Chondrocyte (in vitro differentiated cells): Measurements from ENCODE around the gene SLC38A8. TPM values are rescaled to one million over a fixed set of nuclear protein-coding genes. Genes with fewer than 3 reads are reported as not detected.
A peak's percentile ranks its signal among the peaks of the same experiment; 100 is the strongest.

Source experiments
- DNase-seq: peaks from one replicate; pipeline ENCODE4 v3.0.0; 2021; ENCODE audit warnings: mixed read lengths, low spot score
- H3K27ac Mint-ChIP-seq: one replicate; pipeline ENCODE4 v1.8.0; 2021; ENCODE audit warnings: mild to moderate bottlenecking, moderate library complexity, mixed read lengths; ENCODE audit not compliant: unreplicated experiment
- H3K27me3 Mint-ChIP-seq: 2 replicates; pipeline ENCODE4 v1.8.0; 2021; ENCODE audit warnings: low read depth, mixed read lengths
- H3K36me3 Mint-ChIP-seq: 2 replicates; pipeline ENCODE4 v1.8.0; 2021; ENCODE audit warnings: low read depth, mixed read lengths
- H3K4me1 Mint-ChIP-seq: 2 replicates; pipeline ENCODE4 v1.8.0; 2021; ENCODE audit warnings: low read depth, mild to moderate bottlenecking, mixed read lengths
- H3K4me3 Mint-ChIP-seq: one replicate; pipeline ENCODE4 v1.8.0; 2021; ENCODE audit warnings: mild to moderate bottlenecking, moderate library complexity, mixed read lengths; ENCODE audit not compliant: unreplicated experiment
- H3K9me3 Mint-ChIP-seq: 2 replicates; pipeline ENCODE4 v1.8.0; 2021; ENCODE audit warnings: low read depth, mixed read lengths
- CTCF ChIP-seq: fragments of 200-600 bp; sonication (generic); IDR thresholded peaks from 2 replicates; pipeline ENCODE4 v1.5.0; 2021; ENCODE audit warnings: antibody characterized with exemption, mild to moderate bottlenecking, moderate library complexity
- total RNA-seq: library from RNA; stranded (reverse); gene quantifications from 3 replicates; pipeline ENCODE4 v1.2.1, GENCODE V29; 2021

Gene SLC38A8
- total RNA-seq, 1 donor from 2014 or later, result not detected

DNA sequence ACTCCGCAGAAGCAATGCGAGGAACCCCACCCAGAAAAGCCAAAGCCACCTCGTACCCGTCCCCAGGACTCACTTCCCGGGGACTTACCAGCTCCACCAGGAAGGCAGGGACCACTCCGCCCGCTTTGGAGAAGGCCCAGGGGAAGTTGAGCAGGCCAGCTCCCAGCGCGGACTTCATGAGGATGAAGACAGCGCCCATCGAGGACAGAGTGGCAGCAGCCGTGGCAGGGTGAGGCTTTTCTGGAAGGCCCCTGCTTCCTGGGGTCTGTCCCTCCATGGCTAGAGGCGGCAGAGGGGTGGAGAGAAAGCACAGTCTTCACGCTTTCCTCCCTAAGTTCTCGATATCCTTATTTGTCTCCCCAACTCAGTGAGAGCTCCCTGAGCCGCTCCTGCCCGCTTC is 714 bp downstream of the SLC38A8 start:
- Mint-ChIP-seq H3K9me3 (no peaks in the 10 kb centered on the region), H3K27ac (no peak overlapping the region), H3K36me3 (no peaks in the 10 kb centered on the region)

DNA sequence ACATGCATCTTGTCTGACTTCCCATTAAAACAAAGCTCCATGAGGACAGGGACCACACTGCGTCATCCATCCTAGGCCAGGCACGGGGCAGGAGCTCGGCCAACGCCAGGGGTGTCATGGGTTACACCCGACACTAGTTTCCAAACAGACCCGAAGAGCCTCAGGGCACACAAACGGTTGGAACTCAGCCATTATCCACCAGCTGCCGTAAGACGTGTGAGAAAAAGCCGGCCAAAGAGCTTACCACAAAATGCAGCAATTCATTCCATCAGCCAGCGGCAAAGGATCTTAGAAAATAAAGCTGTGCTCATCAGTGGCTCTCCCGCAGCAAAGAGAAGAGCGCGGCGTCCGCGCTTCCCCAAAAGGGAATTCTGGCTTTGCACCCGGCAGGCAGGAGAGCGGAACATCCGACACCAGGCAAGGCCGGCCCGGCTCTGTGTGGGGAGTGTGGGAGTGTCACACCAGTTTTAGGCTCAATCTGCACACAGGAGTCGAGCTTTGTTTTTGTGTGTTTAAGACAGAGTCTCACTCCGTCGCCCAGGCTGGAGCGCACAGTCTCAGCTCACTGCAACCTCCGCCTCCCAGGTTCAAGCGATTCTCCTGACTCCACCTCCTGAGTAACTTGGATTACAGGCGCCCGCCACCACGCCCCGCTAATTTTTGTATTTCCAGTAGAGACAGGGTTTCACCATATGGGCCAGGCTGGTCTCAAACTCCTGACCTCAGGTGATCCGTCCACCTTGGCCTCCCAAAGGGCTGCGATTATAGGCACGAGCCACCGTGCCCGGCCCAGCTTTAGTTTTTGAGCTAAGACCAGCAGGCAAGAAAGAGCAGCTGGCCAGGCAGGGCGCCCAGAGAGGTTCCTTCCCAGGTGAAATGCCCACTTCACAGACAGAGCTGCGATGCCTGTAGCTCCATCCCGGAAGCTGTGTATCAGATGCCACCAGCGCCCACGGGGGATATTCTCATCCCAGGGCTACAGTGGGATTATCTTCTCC is 1.5 kb downstream of the SLC38A8 start:
- peaks cover 29% of the 10 kb centered on the region for H3K27me3 Mint-ChIP-seq
- no peak overlapping the region for H3K27ac Mint-ChIP-seq
- peaks cover 3% of the 10 kb centered on the region for H3K9me3 Mint-ChIP-seq
- peak; percentile 72 for DNase-seq
- H3K4me1 Mint-ChIP-seq, result no peaks in the 10 kb centered on the region
- TF ChIP-seq CTCF, result no peak
- no peak overlapping the region for H3K4me3 Mint-ChIP-seq
- peaks cover 2% of the 10 kb centered on the region for H3K36me3 Mint-ChIP-seq

More for the DNA sequence above, 714 bp downstream of the SLC38A8 start:
- Mint-ChIP-seq H3K4me1 (no peaks in the 10 kb centered on the region), H3K4me3 (no peak overlapping the region), H3K27me3 (peaks cover 29% of the 10 kb centered on the region)
- peak; percentile 81 for DNase-seq
- no peak for TF ChIP-seq CTCF

DNA sequence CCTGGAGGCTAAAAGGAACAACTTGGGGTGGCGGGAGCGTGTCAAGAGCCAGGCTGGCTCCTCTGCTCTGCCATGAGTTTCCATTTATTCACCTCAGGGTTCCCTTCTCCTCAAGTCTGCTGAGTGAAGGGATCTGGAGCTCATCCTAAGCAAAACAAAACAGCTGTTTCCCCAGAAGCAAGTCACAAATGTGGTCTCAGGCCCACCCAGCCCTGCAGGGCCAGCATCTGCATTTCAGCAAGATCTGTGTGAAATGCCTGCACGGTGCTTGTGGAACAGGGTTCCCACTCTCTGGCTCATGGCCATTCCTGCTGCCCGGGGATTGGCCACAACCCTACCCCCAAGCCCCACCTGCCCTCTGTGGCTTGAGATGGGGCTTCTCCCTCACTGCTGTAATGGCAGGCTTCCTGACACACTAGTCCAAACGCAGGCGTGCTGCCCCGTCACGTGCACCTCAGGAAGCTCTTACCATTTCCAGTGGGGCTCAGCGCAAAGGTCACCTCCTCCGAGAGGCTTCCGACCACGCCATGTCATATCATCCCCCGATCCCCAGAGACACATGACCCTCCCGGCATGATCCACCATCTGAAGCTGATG is 2.3 kb downstream of the SLC38A8 start:
- H3K9me3 Mint-ChIP-seq, result peaks cover 10% of the 10 kb centered on the region
- peak; percentile 61 for DNase-seq
- no peaks in the 10 kb centered on the region for H3K4me1 Mint-ChIP-seq
- no peak overlapping the region for H3K4me3 Mint-ChIP-seq
- TF ChIP-seq CTCF, result no peak
- H3K27ac Mint-ChIP-seq, result no peak overlapping the region
- H3K27me3 Mint-ChIP-seq, result peaks cover 31% of the 10 kb centered on the region
- H3K36me3 Mint-ChIP-seq, result peaks cover 5% of the 10 kb centered on the region

- Mint-ChIP-seq H3K27ac (no peak overlapping the region), H3K27me3 (peaks cover 33% of the 10 kb centered on the region), H3K36me3 (peaks cover 5% of the 10 kb centered on the region)
Observed at GRCh38 chr16:84039696-84040095, 2.9 kb downstream of the SLC38A8 start.

More at GRCh38 chr16:84039696-84040095, 2.9 kb downstream of the SLC38A8 start:
- DNase-seq, result peak; percentile 55
- H3K4me1 Mint-ChIP-seq, result no peaks in the 10 kb centered on the region
- peaks cover 14% of the 10 kb centered on the region for H3K9me3 Mint-ChIP-seq
- H3K4me3 Mint-ChIP-seq, result no peak overlapping the region
- TF ChIP-seq CTCF, result no peak
